HG03575 (cell line): ENCODE data around the gene GAB2.

Experiments
- ATAC-seq: cut with Tn5 transposase; IDR thresholded peaks from one replicate; pipeline ENCODE4 v1.9.1; 2021; ENCODE audit not compliant: unreplicated experiment, insufficient number of reproducible peaks, low FRiP score; ENCODE audit errors: extremely low read depth

GAB2 gene

DNA sequence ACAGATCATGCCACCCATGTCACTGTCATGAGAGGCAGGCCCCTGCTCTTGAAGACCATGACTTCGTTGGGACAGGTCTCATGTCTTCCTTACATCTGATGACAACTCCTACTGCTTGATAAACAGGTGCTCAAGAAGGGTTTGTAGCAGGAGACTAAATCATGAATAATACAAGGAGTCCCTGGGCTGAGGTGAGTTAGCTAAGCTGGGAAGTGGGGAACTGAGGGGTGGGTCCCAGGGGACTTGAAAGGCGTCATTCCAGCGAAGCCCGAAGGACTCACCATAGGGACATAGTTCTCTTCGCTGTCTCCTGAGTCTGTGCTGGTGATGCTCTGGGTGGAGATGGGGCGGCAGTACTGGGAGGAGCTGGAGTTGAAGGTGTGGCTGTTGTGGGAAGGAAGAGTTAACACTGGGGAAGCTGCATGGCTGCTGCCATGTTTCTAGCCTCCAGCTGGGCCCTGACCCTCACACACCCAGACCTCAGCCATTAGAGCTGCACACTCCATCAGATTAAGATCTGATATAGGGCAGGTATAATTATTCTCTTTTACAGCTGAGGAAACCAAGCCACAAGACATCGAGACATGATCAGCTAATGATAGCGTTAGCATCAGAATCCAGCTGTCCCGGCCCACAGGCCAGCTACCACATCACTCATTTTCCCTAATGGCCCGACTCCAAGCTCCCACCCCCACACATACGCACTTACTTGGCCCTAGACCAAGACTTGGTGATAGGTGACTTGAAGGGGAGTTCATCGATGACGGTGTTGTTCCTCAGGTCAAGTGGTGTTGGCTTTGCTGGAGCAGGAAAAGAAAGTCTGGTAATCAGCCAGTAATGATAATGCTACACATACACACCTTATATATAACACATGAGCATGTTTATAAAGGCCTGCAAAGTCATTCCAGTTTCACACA, 196.0 kb downstream of the GAB2 start:
- no peak for ATAC-seq

DNA sequence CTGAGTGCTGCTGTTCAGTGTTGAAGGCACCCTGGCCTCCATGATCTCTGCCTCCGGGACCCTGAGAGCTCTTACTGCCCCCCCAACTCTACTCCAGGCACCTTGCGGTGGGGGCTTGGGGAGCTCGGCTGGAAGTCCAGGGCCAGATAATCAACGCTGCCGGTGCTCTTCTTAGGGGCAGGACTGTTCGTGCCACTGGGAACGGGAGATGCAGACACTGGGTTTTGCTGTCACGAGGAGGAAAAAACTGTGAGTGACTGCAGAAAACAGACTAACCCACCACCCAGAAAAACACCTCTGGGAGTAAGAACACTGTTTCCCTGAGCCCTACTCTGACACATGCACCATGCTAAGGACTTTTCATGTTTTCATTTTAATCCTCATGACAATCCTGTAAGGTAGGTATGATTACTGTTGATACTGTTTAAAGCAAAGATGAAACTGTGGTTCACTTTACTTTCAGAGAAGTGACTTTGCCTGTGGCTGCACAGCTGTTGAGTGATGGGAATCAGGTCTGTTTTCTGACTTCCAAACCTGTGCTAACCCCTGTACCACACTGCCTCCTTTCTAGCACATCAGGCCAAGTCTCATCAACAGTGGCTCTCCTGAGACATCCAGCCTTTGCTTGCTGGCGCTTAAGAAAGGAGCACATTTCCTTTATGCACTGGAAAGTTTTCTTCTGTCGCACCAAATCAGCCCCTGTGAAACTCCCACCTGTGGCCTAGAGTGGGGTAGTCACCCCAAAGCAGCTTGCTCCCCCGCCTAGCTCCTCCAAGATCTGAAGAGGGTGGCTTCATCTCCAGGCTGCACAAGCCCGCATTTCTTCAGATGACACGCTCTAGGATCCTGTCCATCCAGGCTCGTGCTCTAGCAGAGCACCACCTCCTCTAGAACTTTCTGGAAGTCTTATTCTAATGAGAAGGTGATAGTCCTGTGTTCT, 197.1 kb downstream of the GAB2 start:
- ATAC-seq: no peak

DNA sequence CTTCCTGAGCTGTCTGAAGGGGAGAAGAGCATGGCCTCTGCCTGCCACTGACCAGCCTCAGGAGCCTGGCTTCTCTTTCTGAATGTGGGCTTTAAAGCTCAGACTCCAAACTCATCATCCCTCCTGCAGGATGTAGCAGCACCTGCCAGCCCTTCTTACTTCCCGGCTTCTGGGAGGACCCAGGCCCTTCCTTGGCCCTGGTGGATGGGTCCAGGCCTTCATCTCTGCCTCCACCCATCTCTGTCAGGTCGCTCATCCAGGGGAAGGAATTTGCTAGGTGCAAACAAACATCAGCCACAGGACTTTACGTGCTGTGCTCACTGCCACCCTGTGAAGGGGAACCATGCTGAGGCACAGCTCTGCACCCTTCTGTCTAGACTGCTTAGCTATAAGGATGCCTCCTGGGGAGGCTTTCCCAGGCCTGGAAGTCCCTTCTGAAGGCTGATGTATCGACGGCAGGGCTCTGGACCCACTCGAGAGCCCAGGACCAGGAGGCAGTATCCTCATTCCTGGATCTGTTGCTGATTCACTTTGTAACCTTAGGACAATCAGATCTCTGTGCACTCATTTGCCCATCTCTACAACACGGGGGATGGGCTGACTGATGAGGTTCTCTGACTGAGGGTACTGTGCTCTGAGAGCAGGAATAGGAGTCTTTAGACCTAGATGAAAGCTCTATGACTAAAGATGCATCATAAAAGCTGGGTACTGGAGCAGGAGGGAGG, 198.0 kb downstream of the GAB2 start:
- ATAC-seq: no peak

DNA sequence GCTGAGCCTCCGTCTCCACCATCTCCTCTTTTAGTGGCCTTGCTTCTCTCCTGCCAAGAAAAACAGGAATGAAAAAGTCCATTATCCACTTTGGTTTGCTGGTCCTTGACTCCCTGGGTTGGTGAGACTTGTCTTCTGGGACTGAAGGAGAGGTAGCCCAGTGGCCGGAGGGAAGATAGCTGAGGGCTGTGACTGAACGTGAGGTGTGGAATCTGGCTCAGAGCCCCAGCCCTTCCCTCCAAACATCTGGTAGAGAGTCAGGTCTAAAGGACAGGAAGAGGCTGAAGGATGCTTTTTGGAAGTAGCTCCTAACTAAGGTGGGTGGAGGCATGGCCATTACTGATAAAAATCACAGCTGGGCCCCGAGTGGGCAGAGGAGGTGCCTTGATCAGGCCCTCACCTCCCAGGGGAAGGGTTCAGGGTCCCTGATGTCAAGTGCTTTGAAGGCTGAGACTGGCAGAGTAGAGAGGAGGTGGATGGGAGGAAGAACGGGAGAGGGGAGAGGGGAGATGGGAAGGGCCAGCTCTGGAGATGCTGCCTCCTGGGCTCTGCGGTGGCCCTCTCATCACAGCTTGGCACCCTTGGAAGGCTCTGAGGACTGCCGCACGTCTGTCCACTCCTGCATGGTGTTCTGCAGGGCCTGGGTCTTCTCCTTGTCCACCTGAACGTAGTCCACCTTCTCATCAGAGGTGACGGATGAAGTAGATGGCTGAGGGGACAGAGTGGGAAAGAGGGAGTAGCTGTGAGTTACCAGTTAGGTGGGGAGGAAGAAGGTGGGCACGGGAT, 198.7 kb downstream of the GAB2 start:
- ATAC-seq: no peak

DNA sequence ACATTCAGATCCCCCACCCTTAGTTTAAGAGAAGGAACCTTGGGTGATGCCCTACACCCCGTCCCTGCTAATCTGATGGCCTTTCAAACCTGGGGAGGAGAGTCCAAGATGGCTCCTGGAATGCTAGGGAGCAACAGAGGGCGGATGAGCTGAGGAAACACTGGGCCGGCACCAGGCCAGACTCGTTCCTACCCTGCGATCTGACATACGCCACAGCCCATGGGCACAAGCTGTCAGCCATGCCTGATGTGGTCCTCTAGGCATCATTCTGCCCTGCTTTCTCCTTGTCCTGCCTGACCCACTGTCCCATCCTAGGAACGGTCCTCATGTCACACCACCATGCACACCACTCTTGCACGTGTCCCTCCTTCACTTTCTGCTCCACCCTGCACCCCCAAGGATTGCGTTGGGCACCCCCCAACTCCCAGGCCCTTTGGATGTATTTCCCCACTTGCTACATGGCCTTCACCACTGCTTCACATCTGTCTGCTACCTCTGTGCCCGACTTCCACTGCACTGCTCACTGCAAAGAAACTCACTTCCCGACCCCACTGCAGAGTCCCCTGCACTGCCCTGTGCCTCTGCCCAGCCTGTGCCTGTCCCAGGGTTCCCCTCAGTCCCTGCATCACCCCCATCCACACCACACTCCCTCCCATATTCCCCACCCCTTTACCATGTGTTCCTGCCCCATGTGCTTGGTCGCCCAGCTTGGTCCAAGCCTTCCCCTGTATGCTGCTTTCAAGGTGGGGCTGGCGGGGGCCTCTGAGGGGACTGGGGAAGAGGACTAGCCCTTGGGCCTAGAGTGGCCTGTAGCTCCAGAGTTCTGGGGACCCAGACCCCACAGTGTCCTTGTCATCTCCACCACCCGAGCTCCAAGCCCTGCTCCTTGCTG, 199.7 kb downstream of the GAB2 start:
- ATAC-seq: no peak

DNA sequence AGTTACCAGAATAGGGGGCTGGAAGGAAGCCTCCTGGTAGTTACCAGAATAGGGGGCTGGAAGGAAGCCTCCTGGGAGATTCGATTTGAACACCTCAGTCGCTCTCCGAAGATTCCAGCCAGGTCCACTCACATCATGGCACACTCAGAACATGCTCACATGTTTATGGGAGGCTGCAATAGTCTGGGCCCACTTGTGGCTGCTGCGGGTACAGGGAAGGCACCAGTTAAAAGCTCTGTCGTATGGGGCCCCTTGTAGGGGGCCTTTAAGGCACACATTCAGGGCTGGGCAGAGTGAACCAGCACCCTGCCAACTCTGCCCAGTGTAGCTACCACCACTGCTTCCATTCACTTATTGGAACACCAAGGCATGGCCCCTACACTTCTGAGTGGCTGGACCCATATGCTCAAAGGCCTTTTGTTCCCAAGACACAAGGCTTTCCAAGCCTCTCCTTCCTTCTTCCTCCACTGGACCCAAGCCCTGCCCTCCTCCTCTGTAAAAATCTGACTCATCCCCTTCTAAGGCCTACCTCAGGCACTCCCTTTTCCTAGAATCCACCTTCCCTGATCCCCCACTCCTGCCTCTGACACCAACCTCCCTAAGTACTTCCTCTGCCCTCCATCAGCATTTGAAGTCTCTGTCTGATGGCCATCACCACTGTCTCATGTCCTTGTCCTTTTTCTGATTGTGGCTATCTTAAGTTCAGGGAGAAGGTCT, 200.9 kb downstream of the GAB2 start:
- ATAC-seq: no peak

DNA sequence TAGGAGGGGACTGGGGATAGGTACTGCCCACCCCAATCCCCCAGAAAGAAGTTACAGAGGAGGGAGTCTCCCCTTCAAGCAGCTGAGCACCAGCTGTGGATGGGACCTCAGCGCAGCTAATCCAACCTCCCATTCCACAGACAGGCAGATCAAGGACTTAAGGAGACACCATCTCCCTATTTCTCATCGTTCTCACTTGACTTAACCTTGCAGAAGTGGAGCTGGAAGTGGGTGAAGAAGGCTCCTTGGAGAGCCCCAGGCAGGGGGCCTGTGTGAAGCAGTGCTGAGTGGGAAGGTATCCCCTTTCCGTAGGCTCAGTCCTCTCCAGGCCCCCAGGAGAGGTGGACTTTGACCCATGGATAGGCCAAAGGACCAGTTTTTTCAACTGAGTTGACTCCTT, 201.6 kb downstream of the GAB2 start:
- ATAC-seq: no peak

DNA sequence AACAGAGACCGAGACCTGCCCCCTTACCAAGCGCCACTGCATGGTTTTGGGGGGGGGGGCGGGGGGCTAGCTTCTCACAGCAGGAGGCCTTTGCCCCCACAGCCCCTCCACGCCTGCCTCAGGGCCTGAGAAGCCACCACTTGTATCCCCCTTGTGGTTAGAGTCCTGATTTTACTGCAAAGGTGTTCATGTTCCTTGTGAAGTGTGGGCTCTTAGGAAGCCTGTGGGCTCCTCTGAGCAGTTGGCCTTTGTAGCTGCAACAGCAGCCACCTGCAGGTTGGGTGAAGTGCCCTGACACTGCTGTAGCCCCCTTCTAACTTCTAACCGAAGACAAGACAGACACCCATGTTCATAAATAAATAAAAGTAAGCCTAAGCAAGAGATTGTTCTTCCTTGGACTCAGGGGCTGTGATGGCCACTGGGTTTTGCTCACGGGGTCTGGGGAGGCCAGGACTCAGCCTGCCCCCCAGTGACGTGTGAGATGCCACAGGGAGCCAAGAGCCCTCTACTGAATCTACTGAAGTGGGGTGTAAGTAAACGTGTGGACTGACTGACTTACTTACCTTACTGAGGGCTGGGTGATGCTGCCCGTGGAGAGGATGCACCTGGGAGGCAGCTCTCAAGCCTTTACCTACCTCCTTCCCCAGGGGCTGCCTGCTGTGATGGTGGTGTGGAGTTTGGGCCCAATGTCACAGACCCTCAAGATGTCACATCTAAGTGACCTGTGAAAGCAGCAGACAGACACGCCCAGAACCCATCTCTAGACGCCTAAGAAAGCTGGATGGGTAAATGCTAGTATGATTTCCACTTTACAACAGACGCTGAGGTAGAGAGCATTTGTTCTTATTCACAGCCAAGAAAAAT, 203.1 kb downstream of the GAB2 start:
- ATAC-seq: no peak

DNA sequence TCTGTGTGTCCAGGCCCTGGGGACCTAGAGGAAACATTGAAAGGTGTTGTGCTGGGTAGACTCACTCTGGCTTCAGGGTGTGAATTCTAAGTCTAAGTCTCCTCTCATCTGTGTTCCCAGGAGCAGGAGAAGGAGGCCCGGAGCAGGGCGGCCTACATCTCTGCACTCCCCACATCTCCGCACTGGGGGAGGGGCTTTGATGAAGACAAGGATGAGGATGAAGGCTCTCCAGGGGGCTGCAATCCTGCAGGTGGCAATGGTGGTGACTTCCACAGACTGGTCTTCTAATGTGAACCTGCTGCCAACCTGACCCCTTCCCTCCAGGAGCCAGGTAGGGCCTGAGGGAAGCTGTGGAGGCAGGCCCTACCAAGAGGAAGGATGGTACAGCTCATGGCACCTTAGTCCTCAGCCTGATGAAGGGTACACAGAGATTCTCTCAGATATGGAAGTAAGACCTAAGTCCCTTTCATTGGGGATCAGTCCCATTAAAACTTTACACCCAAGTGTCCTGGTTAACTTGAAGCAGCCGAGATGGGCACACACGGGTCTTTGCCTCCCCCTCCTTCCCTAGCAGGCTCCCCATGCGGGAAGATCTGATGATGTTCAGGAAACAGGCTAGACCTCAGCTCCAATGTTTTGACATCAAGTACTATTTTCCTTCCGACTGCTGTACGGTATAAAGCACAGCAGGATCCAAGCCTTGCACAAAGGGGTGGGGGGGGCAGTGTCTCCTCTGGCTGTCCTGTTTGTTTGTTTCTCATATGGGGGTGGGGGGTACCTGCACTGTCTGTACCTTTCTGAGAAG, 203.9 kb downstream of the GAB2 start:
- no peak for ATAC-seq

DNA sequence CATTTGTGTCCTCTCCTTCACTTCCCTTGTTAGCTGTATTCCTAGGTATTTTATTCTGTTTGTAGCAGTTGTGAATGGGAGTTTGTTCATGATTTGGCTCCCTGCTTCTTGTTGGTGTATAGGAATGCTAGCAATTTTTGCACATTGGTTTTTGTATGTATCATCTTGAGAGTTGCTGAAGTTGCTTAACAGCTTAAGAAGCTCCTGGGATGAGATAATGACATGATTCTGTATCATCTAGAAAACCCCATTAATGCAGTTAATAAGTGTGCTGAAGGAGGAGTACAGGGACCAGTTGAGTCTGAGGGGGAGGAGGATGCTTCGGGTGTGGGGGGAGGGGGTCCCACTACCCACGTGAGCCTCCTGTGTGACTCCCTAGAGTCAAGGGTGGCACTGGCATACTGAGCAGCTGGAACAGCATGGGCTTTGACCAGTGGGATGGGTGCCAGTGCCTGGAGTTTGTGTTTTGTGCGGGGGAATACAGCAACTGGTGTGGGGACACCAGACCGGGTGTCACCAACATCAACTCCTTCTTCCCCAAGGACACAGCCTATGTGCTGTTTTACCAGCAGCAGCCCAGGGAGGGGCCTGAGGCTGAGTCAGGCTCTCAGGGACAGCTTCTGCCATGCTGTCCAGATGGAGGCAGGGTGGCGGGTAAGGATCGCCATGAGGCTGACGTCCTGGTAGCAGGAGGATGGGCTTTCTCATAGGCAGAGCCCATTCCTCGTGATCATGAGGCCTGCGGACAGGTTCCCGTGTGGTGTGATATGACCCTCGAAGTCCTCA, 204.8 kb downstream of the GAB2 start:
- ATAC-seq: no peak

DNA sequence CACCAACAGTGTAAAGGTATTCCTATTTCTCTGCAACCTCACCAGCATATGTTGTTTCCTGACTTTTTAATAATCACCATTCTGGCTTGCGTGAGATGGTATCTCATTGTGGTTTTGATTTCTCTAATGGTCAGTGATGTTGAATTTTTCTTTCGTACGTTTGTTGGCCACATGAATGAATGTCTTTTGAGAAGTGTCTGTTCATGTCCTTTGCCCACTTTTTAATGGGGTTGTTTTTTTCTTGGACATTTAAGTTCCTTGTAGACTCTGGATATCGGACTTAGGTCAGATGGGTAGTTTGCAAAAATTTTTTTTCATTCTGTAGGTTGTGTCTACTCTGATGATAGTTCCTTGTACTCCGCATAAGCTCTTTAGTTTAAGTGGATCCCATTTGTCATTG, 206.1 kb downstream of the GAB2 start:
- ATAC-seq: no peak

DNA sequence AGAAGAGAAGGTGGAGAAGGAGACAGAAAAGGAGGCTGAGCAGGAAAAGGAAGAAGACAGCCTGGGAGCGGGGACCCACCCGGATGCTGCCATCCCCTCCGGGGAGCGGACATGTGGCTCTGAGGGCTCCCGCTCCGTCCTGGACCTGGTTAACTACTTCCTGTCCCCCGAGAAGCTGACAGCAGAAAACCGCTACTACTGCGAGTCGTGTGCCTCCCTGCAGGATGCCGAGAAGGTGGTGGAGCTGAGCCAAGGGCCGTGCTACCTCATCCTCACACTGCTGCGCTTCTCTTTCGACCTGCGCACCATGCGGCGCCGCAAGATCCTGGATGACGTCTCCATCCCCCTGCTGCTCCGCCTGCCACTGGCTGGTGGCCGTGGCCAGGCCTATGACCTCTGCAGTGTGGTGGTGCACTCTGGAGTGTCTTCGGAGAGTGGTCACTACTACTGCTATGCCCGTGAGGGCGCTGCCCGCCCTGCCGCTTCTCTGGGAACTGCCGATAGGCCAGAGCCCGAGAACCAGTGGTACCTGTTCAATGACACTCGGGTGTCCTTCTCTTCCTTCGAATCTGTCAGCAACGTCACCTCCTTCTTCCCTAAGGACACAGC, 207.5 kb downstream of the GAB2 start:
- no peak for ATAC-seq

DNA sequence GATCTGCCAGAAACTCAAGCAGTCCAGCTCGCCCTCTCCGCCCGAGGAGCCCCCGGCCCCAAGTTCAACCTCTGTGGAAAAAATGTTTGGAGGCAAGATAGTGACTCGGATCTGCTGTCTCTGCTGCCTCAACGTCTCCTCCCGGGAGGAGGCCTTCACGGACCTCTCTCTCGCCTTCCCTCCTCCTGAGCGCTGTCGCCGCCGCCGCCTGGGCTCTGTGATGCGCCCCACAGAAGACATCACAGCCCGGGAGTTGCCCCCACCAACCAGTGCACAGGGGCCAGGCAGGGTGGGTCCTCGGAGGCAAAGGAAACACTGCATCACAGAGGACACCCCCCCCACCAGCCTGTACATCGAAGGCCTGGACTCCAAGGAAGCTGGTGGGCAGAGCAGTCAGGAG, 208.1 kb downstream of the GAB2 start:
- no peak for ATAC-seq
